Measurements from ENCODE around the gene LNPEP. TPM values are rescaled to one million over a fixed set of nuclear protein-coding genes. Genes with fewer than 3 reads are reported as not detected.
A peak's percentile ranks its signal among the peaks of the same experiment; 100 is the strongest.

Gene LNPEP
- total and polyA plus RNA-seq, 2 donors (not counting 1 experiment from before 2014, with no cell fraction given) = 10.5 to 92.9 TPM

DNA sequence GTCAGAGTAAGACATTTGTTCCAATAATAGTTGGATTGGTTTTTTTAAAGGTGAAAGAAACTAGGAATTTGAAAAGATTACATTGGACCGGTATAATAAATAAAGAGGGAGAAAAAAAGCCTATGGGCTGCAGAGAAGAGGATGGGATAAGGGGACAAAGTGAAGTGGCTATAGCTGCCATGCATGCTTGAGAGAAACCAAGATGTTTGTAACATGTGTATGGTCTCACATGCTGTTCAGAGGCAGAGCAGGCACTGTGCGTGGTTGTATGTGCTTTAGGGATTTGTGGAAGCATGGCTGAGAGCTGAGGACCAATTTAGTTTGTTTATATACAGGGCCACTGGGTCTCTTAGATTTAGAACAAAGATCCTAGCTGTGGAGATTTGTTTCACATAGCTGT lies 32.7 kb downstream of the LNPEP start:
- Histone ChIP-seq H4K20me1 (ENCODE audit: control insufficient read depth, insufficient read depth, low read length, poor library complexity, severe bottlenecking) (peaks cover 44% of the 10 kb centered on the region), H3K79me2 (ENCODE audit: control insufficient read depth, insufficient read depth, low read length) (peaks cover 100% of the 10 kb centered on the region), H3K4me3 (ENCODE audit: control extremely low read depth in 1 of 5, extremely low read depth in 1 of 5, insufficient read depth in 1 of 5, low read depth in 2 of 5, low read length in 4 of 5) (no peak overlapping the region), H3K4me2 (replicated peaks; ENCODE audit: low read depth, low read length, poor library complexity, severe bottlenecking) (peak overlapping the region; percentile 9), H2AFZ (ENCODE audit: insufficient read depth, low read depth, low read length, poor library complexity, severe bottlenecking) (no peak overlapping the region), H3K9me3 (ENCODE audit: control extremely low read depth in 1 of 3, control insufficient read depth in 2 of 3, insufficient read depth in 1 of 3, low read length in 2 of 3) (no peaks in the 10 kb centered on the region), H3K9ac (ENCODE audit: low read length) (no peak overlapping the region), H3K27ac (ENCODE audit: low read length in 2 of 2) (no peak overlapping the region), H3K4me1 (ENCODE audit: control insufficient read depth in 2 of 2, insufficient read depth in 2 of 2, low read length in 2 of 2) (peaks cover 26 to 53% of the 10 kb centered on the region in 2 donors), H3K36me3 (replicated peaks in 1 of 2; ENCODE audit: control extremely low read depth in 1 of 2, control insufficient read depth in 1 of 2, extremely low read depth in 1 of 2, insufficient read depth in 2 of 2, low read length in 1 of 2) (peaks cover 0 to 11% of the 10 kb centered on the region in 2 experiments), H3K27me3 (replicated peaks in 1 of 4; ENCODE audit: control extremely low read depth in 1 of 4, control insufficient read depth in 3 of 4, insufficient read depth in 4 of 4, low read length in 3 of 4) (no peaks in the 10 kb centered on the region)
- Mint-ChIP-seq H3K27me3 (no peaks in the 10 kb centered on the region), H3K27ac (peak overlapping the region; percentile 32), H3K4me3 (peak overlapping the region; percentile 45), H3K9me3 (ENCODE audit: insufficient read depth) (no peaks in the 10 kb centered on the region), H3K4me1 (peaks cover 77% of the 10 kb centered on the region)
- 82% methylated on average over 2 of the region's 2 CpGs for whole genome bisulfite sequencing (ENCODE audit: insufficient coverage)
- ATAC-seq (ENCODE audit: low read depth) (no peak), DNase-seq (no peak)
- intact Hi-C loops (cut with micrococcal nuclease) = no loop called here
- CTCF ChIA-PET = interaction anchor here (0.7 to 0.9 kb wide), 2 partner anchors 13 to 24 kb away, joined by 3 read pairs; no protein-coding TSS in a partner anchor
- no peak for TF ChIP-seq EZH2 (IDR thresholded peaks at IDR 0.05; ENCODE audit: borderline replicate concordance, insufficient read depth, low read depth, low read length, poor library complexity, severe bottlenecking)
- TF ChIP-seq, protein P1, sequence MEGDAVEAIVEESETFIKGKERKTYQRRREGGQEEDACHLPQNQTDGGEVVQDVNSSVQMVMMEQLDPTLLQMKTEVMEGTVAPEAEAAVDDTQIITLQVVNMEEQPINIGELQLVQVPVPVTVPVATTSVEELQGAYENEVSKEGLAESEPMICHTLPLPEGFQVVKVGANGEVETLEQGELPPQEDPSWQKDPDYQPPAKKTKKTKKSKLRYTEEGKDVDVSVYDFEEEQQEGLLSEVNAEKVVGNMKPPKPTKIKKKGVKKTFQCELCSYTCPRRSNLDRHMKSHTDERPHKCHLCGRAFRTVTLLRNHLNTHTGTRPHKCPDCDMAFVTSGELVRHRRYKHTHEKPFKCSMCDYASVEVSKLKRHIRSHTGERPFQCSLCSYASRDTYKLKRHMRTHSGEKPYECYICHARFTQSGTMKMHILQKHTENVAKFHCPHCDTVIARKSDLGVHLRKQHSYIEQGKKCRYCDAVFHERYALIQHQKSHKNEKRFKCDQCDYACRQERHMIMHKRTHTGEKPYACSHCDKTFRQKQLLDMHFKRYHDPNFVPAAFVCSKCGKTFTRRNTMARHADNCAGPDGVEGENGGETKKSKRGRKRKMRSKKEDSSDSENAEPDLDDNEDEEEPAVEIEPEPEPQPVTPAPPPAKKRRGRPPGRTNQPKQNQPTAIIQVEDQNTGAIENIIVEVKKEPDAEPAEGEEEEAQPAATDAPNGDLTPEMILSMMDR (IDR thresholded peaks at IDR 0.05) = no peak
- POLR2A ChIA-PET = no interaction called here

DNA sequence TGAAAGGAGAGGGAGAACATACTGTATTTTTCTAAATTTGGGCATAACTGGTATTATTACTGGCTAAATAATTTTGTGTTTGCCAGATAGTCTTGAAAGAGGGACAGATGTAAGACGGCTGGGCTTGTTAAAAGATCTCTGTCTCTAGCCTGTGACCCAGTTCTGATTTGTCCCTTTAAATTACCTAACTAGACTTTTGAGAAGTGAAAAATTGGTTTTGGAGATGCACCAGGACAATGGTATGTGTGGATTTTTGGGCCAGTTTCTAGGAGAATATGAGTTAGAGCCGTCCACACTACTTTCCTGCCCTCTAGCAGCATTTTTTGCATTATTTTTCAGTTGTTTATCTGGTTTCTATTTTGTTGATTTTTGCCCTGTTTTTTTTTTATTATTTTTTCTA lies 33.5 kb downstream of the LNPEP start:
- no CpG with 5 or more reads among the region's 2 CpGs for WGBS (ENCODE audit: insufficient coverage)
- Mint-ChIP-seq H3K4me3 (no peak overlapping the region), H3K27me3 (no peaks in the 10 kb centered on the region), H3K4me1 (peaks cover 79% of the 10 kb centered on the region), H3K27ac (no peak overlapping the region), H3K9me3 (ENCODE audit: insufficient read depth) (no peaks in the 10 kb centered on the region)
- no peak for DNase-seq
- intact Hi-C loops (cut with micrococcal nuclease) = no loop called here
- no peak overlapping the region for H3K4me3 ChIP-seq (ENCODE audit: control extremely low read depth in 1 of 5, extremely low read depth in 1 of 5, insufficient read depth in 1 of 5, low read depth in 2 of 5, low read length in 4 of 5)
- ATAC-seq (ENCODE audit: low read depth) = no peak
- H4K20me1 ChIP-seq (ENCODE audit: control insufficient read depth, insufficient read depth, low read length, poor library complexity, severe bottlenecking) = peaks cover 52% of the 10 kb centered on the region
- H3K9ac ChIP-seq (ENCODE audit: low read length) = no peak overlapping the region
- no peak overlapping the region for H2AFZ ChIP-seq (ENCODE audit: insufficient read depth, low read depth, low read length, poor library complexity, severe bottlenecking)
- ChIA-PET CTCF (interaction anchor here (0.7 to 0.9 kb wide), 2 partner anchors 13 to 23 kb away, joined by 3 read pairs; no protein-coding TSS in a partner anchor), POLR2A (no interaction called here)
- H3K4me2 ChIP-seq (replicated peaks; ENCODE audit: low read depth, low read length, poor library complexity, severe bottlenecking) = peak overlapping the region; percentile 9
- H3K79me2 ChIP-seq (ENCODE audit: control insufficient read depth, insufficient read depth, low read length) = peaks cover 100% of the 10 kb centered on the region
- H3K27me3 ChIP-seq (replicated peaks in 1 of 4; ENCODE audit: control extremely low read depth in 1 of 4, control insufficient read depth in 3 of 4, insufficient read depth in 4 of 4, low read length in 3 of 4) = no peaks in the 10 kb centered on the region
- TF ChIP-seq, protein P1 (IDR thresholded peaks at IDR 0.05) = no peak
- no peak for TF ChIP-seq EZH2 (IDR thresholded peaks at IDR 0.05; ENCODE audit: borderline replicate concordance, insufficient read depth, low read depth, low read length, poor library complexity, severe bottlenecking)
- no peaks in the 10 kb centered on the region for H3K9me3 ChIP-seq (ENCODE audit: control extremely low read depth in 1 of 3, control insufficient read depth in 2 of 3, insufficient read depth in 1 of 3, low read length in 2 of 3)
- peaks cover 0 to 14% of the 10 kb centered on the region in 2 experiments for H3K36me3 ChIP-seq (replicated peaks in 1 of 2; ENCODE audit: control extremely low read depth in 1 of 2, control insufficient read depth in 1 of 2, extremely low read depth in 1 of 2, insufficient read depth in 2 of 2, low read length in 1 of 2)
- no peak overlapping the region for H3K27ac ChIP-seq (ENCODE audit: low read length in 2 of 2)
- peaks cover 29 to 55% of the 10 kb centered on the region in 2 donors for H3K4me1 ChIP-seq (ENCODE audit: control insufficient read depth in 2 of 2, insufficient read depth in 2 of 2, low read length in 2 of 2)

Data from B cell (primary cell).